Measurements from ENCODE around the gene PACS1.
"Not testable (repeated sequence)": the region's sequence is repeated elsewhere in the genome, so short reads cannot be mapped to it uniquely, and the experiment has no call there.

The PACS1 gene

DNA sequence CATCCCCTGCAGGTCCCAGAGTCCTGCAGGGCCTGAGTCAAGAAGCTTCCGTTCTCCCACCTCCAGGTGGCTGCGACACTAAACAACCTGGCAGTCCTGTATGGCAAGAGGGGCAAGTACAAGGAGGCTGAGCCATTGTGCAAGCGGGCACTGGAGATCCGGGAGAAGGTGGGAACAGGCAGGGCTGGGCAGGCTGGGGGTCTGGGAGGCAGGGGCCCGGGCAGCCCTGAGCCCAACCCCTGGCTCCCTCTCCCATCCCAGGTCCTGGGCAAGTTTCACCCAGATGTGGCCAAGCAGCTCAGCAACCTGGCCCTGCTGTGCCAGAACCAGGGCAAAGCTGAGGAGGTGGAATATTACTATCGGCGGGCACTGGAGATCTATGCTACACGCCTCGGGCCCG lies 193.7 kb downstream of the PACS1 start:
- no peak for DNase-seq

DNA sequence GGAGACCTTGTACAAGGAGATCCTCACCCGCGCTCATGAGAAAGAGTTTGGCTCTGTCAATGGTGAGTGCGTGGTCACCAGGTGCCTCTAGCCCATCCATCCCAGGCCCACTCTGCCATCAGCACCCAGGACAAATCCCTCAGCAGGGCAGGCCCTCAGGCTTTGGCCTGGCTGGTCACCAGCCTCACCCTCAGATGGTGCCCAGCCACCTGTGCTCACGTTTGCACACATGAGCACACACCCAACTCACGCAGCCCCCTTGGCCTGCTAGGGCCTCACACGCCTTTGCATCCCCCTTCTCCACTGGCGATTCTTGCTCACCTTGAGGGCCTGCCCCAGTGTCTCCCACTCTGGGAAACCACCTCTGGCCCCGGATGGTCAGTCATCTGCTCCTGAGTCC lies 194.3 kb downstream of the PACS1 start:
- DNase-seq, result no peak

DNA sequence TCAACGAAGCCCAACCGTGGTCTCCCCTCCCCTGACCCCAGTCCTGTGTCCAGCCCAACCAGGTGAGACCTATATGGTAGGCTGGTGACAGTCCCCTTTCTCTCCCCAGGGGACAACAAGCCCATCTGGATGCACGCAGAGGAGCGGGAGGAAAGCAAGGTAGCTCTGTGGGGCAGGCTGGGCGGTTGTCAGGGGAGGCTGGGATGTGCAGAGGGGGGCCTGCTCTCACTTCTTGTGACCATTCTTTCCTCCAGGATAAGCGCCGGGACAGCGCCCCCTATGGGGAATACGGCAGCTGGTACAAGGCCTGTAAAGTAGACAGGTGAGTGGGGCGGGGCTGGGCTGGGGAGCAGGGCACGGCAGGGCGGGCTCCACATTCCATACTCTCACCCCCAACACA lies 194.8 kb downstream of the PACS1 start:
- no peak for DNase-seq

DNA sequence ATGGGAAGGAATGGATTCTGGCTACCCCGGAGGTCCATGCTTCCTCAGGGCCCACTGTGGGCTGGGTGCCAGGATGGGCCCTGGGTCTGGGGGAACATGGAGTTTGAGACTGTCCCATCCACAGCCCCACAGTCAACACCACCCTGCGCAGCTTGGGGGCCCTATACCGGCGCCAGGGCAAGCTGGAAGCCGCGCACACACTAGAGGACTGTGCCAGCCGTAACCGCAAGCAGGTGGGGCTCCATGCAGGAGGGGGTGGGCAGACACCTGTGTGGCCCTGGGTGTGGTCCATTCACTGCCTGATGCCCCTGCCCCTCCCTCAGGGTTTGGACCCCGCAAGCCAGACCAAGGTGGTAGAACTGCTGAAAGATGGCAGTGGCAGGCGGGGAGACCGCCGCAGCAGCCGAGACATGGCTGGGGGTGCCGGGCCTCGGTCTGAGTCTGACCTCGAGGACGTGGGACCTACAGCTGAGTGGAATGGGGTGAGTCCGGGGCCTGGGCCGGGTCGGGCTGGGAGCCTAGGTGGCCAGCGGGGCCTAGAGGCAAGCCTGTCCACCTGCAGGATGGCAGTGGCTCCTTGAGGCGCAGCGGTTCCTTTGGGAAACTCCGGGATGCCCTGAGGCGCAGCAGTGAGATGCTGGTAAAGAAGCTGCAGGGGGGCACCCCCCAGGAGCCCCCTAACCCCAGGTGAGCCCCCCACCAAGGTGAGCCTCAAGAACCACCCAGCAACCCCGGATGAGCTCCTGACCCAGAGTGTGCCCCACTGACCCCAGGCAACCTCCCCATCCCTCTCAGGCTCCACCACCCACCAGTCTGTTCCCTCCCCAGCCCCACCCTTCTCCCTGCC lies 195.7 kb downstream of the PACS1 start:
- no peak for DNase-seq

DNA sequence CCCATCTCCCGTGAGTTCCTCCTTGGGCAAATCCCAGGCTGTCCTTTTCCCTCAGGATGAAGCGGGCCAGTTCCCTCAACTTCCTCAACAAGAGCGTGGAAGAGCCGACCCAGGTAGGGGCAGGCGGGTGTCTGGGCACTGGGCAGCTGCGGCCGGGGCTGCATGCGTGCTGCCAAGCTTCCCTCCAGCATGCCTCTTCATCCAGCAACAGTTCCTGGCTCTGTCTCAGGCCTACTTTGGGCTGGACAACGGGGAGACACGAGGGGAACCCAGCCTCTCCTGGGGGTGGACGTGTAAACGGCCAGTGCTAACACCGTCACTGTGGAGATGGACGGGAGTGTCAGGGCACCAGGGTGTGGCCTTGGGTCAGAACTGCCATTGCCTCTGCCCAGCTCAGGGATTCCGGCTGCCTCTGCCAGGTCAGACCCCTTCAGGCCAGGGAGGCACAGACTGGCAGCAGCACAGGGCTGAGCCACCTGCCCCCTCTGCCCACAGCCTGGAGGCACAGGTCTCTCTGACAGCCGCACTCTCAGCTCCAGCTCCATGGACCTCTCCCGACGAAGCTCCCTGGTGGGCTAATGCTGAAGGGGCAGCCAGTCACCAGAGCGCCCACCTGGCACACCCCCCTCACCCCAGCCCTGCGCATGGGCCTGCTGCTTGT lies 196.4 kb downstream of the PACS1 start:
- no peak for DNase-seq

DNA sequence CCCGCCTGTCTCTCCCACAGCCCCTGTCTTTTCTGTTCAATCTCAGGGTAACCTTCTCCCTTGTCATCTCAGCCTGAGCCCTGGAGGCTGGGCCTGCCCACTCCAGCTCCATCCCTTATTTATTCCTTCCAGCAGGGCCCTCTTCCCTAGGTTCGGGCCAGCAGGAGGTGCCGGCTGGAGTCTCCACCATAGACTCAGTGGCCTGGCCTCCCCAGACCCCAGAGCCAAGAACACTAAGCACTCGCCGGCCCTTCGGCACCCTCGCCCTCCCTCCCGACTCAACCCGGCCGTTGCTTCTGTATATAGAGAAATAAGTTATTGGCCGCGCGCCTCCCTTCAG lies 196.9 kb downstream of the PACS1 start:
- no peak for DNase-seq

DNA sequence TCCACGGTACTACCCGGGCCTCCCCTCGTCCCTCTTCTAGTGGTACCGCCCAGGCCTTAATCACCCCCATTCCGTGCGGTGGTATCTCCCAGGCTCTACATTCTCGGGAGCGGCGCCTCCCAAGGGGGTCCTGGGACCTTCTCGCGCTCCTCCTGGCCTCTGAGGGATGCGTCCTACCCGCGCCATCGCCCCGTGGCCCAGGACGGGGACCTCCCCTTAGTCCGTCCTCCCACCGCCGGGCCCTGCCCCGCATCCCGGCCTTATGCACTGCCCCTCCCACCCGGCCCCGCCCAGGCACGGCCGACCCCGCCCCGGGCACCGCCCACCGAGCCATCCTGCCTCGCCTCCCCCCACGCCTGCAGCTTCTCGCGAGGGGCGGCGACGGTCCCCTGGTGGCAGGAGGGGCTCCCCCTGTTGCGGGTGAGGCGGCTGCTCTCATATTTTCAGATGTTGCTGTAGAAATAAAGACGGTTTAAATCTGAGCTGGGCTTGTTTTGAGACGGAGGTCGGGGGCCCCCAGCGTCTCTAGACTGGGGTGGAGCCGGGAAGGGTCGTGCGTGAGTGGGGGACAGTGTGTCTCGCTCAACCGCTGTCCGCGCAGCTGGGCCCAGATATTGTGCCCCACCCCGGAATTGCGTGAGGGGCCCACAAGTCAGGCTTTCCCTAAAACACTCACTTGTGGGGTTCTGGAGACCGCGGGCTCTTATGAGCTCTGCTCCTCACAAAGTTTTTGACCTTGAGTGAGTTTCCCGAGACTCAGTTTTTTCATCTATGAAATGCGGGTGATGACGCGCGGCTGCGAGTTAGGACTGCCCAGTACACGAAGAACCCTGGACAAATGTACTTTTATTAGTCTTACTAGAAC lies 197.5 kb downstream of the PACS1 start:
- peak; percentile 63 for DNase-seq

DNA sequence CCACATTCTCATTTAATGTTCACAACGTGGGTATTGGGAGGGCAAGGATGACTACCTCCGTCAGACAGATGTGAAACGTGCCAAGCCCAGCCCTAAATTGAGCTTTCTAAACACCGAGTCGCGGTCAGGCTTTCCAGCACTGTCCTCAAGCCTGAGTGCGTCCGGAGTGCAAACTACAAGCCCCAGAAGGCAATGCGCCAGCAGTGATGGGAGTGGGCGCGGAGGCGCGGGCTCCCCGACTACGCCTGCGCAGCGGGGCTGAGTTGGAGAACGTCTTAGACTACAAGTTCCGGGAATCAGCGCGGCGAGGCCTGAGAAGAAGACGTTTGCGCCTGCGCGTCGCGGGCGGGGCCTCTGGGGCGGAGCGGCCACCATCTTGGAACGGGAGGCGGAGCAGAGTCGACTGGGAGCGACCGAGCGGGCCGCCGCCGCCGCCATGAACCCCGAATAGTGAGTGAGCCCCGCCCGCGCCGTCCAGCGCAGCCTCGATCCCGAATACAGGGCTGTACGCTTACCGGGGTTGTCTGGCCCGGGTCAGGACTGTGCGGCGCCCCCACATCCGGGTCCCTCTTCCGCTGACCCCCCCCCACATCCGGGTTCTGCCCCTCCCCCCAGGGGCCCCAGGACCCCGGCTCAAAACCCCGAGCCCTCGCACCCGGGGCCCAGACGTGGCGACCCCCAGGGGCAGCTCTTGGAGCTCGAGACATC lies 198.3 kb downstream of the PACS1 start, which contains the start of gene RAB1B:
Gene RAB1B, plus strand, starts transcription at position 396 of the 708 bp plus-strand sequence. Its CDS starts 41 bp downstream, at position 437.
- peak; percentile 97 for DNase-seq

DNA sequence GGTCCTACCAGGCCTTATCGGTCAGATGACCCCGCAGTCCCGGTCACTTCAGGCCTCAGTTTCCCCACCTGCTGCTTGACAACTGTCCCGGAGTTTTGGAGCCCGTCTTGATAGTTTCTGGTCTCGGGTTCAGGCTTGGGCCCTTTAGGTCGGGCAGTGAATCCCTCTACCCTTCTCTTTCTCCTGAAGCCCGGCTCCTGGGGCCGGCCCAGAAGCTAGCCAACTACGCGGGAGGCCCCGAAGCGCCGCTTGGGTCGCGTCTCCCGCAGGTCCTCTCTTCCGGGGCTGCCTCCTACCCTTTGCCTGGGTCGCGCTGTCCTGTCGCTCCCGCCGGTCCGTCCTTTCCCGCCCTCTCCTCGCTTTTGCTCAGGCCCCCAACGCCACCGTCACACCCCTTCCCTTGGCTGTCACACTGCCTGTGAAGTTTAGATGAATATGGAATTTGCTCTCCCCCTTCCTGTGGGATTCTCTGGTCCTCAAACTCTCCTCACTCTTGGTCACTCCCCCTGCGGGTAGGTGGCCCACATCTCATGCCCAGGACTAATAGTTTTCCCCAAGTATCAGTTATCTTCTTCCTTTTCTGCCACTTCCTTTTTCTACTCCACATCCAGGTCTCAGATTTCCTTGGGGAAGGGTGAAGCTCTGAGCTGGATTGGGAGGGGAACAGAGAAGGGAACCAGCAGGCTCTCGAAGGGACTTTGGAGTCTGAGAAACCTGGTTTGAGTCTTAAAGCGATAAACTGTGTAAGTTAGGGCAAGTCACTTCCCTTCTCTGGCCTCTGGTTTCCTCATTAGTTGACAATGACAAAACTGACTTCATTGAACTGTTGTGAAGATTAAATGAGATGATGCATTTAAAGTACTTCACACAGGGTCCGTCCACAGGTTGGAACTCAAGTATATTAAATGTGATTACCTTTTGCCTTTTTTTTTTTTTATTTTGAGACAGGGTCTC lies 199.2 kb downstream of the PACS1 start:
- no peak for DNase-seq

DNA sequence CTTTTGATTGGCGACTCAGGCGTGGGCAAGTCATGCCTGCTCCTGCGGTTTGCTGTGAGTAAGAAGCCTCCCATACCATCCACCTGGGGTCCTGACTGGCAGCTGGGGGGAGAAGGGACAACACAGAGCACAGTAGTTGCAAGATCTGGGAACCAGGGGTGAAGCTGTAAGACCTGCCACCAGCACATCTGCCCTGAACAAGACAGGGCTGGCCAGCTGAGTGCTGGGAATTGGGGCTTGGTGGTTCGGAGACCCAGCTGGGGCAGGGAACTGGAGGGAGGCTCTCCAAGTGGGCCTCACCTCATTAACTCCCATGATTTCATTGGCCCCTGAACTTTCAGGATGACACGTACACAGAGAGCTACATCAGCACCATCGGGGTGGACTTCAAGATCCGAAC lies 201.7 kb downstream of the PACS1 start:
- no peak for DNase-seq

DNA sequence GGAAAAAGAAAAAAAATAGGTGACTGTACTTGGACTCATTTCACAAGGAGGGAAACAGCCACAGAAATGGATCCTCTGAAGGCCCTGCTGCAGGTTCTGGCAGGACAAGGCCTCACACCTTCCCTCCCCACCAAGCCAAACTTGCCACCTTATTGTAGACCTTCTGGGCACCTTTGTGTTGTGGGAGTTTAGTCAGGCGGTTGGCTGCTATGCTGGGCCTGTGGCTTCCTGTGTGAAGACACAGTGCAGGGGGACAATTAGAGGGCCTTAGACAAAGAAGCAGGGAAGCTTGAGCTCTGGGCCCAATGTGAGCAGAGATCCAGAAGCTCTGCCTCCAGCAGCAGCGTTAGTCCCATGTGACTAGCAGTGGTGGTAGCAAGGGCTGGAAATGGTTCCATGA lies 202.5 kb downstream of the PACS1 start:
- no peak for DNase-seq

DNA sequence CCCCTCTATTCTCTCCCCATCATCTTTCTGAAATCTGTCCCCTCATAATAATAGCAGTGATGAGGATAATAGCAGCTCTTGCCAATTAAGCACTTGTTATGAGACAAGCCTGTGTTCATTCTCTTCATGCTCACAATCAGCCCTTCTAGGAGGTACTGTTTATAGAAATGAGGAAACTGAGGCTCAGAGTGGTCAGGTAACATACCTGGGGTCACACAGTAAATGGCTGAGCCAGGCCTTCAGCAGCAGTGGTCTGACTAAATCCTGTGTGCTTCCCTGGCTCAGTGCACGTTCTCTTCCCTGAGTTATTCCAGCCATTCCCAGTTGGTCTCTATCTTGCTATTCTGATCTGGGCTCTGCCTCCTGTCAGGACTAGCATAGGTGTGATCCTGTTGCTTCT lies 204.1 kb downstream of the PACS1 start:
- no peak for DNase-seq

DNA sequence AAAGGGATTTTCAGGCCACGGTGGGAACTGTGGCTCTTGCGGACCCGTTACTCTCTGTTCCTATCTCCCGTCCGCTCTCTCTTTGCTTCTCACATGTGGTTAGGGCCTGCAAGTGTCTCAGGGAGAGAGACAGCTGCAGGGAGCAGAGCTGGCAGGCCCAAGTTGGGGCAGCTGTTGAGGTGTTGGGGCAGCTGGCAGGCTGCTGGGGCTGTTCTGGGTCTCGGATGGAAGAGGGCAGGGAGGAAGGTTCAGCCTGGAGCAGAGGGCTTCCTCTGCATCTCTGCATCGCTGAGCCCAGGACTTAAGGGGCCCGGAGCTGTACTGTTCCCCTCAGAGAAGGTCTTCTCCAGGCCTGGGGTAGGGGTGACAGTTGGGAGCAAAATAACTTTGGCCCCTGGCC lies 205.3 kb downstream of the PACS1 start:
- no peak for DNase-seq

DNA sequence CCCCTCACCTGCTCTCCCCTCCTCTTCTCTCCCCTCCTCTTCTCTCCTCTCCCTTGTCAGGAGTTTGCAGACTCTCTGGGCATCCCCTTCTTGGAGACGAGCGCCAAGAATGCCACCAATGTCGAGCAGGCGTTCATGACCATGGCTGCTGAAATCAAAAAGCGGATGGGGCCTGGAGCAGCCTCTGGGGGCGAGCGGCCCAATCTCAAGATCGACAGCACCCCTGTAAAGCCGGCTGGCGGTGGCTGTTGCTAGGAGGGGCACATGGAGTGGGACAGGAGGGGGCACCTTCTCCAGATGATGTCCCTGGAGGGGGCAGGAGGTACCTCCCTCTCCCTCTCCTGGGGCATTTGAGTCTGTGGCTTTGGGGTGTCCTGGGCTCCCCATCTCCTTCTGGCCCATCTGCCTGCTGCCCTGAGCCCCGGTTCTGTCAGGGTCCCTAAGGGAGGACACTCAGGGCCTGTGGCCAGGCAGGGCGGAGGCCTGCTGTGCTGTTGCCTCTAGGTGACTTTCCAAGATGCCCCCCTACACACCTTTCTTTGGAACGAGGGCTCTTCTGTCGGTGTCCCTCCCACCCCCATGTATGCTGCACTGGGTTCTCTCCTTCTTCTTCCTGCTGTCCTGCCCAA lies 206.0 kb downstream of the PACS1 start:
- no peak for DNase-seq

DNA sequence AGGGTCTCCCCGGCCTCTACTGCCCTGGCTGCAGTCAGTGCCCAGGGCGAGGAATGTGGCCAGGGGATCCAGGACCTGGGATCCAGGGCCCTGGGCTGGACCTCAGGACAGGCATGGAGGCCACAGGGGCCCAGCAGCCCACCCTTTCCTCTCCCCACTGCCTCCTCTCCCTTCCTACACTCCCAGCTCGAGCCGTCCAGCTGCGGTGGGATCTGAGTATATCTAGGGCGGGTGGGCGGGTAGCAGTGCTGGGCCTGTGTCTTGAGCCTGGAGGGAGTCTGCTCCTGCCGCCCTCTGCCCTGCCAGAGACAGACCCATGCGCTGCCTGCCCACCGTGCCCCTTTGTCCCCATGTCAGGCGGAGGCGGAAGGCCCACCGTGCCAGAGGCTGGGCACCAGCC lies 206.5 kb downstream of the PACS1 start:
- not testable (repeated sequence) for DNase-seq

DNA sequence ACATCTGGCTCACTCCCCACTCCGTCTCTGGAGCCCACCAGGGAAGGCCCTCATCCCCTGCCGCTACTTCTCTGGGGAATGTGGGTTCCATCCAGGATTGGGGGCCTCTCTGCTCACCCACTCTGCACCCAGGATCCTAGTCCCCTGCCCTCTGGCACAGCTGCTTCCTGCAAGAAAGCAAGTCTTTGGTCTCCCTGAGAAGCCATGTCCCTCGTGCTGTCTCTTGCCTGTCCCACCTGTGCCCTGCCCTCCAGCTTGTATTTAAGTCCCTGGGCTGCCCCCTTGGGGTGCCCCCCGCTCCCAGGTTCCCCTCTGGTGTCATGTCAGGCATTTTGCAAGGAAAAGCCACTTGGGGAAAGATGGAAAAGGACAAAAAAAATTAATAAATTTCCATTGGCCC lies 207.0 kb downstream of the PACS1 start:
- DNase-seq, result not testable (repeated sequence)

DNA sequence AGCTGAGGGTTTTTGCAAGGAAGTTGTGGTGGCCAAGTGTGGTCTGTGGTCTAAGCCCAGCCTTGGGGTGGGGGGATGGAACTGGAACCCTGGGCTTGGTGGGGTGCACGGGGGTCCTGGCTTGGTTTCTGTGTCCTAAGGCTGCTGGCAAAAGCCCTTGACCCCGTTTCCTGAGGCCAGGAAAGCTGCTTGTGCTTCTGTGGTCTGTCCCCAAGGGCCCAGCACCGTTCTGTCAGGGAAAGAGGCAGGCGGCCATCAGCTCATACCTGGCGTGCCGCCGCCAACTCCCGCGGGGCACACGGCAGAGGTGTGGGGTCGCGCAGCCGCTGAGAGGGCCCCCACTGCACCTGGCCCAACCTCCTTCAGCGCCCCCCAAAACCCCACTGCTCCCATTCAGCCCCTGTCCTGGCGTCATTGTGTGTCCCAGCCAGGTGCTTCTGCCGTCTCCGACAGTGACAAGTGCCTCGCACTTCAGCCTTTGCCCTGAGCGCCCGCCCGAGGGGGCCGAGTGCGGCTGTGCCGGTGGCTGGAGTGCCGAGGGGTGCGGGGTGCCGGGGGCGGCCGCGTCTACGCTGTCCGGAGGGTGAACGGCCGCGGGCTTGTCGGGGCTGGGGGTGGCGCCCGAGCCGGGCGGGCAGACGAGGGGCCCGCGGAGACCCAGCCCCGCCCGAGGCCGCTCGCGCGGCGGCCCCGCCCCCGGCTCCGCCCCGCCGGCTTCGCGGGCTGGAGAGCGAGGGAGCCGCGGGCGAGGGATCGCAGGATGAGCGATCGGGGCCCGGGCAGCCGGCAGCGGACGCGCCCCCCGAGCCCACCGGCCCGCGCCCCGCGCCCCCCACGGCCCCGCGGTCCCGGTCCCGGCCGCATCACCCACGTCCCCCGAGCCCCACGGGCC lies 207.6 kb downstream of the PACS1 start, which contains the start of gene CNIH2:
Gene CNIH2, plus strand, starts transcription at position 705 of the 892 bp plus-strand sequence. CDS start 282 bp downstream, outside the sequence.
- DNase-seq, result no peak

DNA sequence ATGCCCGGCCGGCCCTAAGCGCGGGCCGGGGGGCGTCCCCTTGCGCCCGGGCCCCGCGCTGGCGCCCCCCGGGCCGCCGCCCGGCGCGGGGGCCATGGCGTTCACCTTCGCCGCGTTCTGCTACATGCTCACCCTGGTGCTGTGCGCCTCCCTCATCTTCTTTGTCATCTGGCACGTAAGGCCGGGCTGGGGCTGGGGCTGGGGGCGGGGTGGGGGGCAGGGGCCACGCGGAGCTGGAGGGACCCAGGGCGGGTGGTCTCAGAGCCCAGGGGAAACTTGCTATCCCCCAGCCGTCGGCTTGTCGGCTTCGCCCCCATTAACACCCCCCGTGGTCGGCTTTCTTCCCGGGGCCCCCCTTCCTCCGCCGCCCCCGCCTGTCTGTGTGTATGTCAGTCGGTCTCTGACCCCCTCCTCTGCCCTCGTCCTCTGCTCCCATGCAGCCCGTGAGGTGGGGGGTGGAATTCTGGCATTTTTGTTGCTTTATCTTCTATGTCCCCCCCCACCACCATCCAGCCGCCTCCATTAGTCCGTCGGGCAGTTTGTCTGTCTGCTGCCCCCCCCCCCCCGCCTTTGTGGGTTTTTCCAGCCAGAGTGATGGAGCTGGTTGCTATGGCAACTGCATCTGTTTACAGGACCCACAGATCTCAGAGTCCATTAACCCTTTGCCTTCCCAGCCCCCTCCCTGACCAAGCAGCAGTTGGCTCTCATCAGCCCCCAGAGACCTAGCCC lies 208.5 kb downstream of the PACS1 start:
- DNase-seq, result no peak

DNA sequence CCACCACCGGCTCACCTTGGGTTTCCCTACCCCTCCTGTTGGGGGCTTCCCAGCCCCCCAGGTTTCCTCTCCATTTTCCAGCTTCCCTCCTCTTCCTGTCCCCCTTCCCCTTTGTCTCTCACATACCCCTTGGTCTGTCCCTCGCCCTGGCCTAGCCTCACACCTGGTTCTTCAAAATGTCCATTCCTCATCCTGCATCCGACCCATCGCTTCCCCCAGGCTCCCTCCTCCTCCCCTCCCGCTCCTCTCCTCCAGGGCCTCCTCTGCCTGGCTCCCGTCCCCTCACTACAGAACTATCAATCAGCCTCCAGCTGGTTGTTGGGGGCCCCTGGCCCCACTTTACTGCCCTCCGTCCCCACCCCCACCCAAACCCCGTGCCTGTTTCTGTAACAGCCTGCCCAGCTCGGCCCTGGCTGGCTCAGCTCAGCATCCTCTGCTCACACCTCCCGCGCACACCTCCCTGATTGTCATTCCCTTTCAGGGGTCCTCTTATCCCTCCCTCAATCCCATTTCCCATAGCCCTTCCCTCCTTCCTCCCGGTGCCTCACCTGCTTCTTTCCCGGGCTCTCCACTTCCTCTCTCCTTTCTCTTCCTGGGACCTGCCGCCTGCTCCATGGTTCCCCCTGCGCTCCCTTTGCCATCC lies 209.1 kb downstream of the PACS1 start:
- no peak for DNase-seq

Measured in NCI-H1694 treated with DMSO at 0.1 percent for 48 hours (cell line).